ENCODE results near the gene SETX.

SETX gene

DNA sequence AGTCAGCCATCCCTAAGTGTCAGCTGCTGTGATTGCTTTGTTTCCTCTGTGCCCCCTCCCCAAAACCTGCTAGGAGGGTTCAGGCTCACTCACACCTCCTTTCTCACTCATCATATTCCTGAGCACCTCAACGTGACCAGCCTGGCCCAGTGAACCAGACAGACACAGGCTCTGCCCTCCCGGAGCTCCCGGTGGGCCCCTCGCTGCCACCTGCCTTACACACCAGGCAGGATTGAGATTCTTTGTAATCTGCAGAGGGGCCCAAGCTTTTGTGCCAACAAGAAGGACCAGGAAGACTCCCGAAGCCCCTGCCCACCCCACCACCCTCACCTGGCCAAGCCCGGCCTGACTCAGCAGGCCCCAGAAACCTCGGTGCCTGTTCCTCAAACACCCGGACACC is 105.1 kb downstream of the SETX start:
- Mint-ChIP-seq H3K4me1 (peaks cover 7% of the 10 kb centered on the region), H3K27me3 (ENCODE audit: low read depth) (peaks cover 17% of the 10 kb centered on the region), H3K27ac (no peak overlapping the region), H3K36me3 (ENCODE audit: low read depth) (no peaks in the 10 kb centered on the region), H3K4me3 (no peak overlapping the region), H3K9me3 (peaks cover 14% of the 10 kb centered on the region)
- TF ChIP-seq, protein P1, sequence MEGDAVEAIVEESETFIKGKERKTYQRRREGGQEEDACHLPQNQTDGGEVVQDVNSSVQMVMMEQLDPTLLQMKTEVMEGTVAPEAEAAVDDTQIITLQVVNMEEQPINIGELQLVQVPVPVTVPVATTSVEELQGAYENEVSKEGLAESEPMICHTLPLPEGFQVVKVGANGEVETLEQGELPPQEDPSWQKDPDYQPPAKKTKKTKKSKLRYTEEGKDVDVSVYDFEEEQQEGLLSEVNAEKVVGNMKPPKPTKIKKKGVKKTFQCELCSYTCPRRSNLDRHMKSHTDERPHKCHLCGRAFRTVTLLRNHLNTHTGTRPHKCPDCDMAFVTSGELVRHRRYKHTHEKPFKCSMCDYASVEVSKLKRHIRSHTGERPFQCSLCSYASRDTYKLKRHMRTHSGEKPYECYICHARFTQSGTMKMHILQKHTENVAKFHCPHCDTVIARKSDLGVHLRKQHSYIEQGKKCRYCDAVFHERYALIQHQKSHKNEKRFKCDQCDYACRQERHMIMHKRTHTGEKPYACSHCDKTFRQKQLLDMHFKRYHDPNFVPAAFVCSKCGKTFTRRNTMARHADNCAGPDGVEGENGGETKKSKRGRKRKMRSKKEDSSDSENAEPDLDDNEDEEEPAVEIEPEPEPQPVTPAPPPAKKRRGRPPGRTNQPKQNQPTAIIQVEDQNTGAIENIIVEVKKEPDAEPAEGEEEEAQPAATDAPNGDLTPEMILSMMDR (IDR thresholded peaks at IDR 0.05; ENCODE audit: unreplicated experiment in 3 of 3), result no peak

DNA sequence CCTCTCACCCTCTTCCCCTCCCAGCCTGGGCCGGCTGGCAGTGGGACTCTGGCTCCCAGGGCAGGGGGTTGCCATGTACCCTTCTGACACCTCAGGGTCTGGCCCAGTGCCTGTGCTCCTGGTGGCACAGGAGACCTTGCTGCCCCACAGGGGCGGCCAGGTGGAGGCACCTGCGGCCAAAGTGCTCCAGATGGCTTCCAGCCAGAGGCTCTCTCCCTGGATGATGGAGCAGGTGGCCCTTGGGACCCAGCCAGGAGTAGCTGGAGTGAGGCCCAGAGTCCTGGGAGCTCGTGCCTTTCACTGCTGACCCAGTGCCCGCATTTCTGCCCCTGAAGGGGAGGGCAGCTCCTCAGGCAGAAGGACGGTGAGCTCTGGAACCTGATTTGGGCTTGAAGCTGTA is 105.7 kb downstream of the SETX start:
- Mint-ChIP-seq H3K9me3 (peaks cover 14% of the 10 kb centered on the region), H3K36me3 (ENCODE audit: low read depth) (no peaks in the 10 kb centered on the region), H3K4me1 (peaks cover 11% of the 10 kb centered on the region), H3K4me3 (no peak overlapping the region), H3K27me3 (ENCODE audit: low read depth) (peaks cover 23% of the 10 kb centered on the region), H3K27ac (no peak overlapping the region)
- TF ChIP-seq, protein P1 (IDR thresholded peaks at IDR 0.05; ENCODE audit: unreplicated experiment in 3 of 3), result no peak

DNA sequence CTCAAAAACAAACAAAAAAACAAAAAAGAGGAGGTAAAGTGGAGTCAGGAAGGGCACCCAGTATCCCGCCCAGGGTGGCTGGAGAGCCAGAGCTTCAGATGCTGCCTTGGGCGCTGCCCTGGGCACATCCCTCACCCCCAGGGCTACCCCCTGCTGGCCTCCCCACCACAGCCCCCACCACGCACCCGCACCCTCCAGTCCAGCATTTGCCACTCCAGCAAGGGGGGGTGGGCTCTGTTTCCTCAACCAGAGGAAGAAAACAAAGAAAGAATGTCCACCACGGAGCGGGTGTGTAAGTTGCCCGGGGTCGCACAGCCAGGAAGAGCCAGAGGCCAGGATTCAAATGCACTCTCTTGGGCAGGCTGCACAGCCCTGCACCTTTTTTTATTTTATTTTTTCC is 106.8 kb downstream of the SETX start:
- TF ChIP-seq, protein P1 (IDR thresholded peaks at IDR 0.05; ENCODE audit: unreplicated experiment in 3 of 3), result no peak
- Mint-ChIP-seq H3K4me3 (no peak overlapping the region), H3K27ac (no peak overlapping the region), H3K27me3 (ENCODE audit: low read depth) (peaks cover 35% of the 10 kb centered on the region), H3K4me1 (peaks cover 11% of the 10 kb centered on the region), H3K36me3 (ENCODE audit: low read depth) (no peaks in the 10 kb centered on the region), H3K9me3 (peaks cover 14% of the 10 kb centered on the region)

DNA sequence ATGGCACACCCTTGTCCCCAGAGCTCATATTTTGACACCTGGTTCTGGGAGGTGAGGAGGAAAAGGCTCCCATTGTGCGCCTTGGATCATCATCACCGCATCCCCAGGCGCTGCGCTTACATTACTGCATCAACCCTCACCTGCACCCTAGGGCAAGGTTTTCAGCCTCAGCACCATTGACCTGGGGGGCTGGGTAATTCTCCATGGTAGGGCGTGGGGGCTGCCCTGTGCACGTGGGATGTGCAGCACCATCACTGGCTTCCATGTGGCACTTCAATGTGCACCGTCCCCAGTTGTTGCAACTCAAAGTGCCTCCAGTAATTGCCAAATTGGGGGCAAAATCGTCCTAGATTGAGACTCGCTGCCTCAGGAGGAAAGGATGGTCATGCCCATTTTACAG is 109.3 kb downstream of the SETX start:
- Mint-ChIP-seq H3K27ac (peak overlapping the region in 1 of 3 experiments; percentile 62), H3K27me3 (ENCODE audit: low read depth) (peaks cover 51% of the 10 kb centered on the region), H3K4me1 (peaks cover 16% of the 10 kb centered on the region), H3K36me3 (ENCODE audit: low read depth) (no peaks in the 10 kb centered on the region), H3K9me3 (no peaks in the 10 kb centered on the region), H3K4me3 (no peak overlapping the region)
- TF ChIP-seq, protein P1 (IDR thresholded peaks at IDR 0.05; ENCODE audit: unreplicated experiment in 3 of 3), result no peak

DNA sequence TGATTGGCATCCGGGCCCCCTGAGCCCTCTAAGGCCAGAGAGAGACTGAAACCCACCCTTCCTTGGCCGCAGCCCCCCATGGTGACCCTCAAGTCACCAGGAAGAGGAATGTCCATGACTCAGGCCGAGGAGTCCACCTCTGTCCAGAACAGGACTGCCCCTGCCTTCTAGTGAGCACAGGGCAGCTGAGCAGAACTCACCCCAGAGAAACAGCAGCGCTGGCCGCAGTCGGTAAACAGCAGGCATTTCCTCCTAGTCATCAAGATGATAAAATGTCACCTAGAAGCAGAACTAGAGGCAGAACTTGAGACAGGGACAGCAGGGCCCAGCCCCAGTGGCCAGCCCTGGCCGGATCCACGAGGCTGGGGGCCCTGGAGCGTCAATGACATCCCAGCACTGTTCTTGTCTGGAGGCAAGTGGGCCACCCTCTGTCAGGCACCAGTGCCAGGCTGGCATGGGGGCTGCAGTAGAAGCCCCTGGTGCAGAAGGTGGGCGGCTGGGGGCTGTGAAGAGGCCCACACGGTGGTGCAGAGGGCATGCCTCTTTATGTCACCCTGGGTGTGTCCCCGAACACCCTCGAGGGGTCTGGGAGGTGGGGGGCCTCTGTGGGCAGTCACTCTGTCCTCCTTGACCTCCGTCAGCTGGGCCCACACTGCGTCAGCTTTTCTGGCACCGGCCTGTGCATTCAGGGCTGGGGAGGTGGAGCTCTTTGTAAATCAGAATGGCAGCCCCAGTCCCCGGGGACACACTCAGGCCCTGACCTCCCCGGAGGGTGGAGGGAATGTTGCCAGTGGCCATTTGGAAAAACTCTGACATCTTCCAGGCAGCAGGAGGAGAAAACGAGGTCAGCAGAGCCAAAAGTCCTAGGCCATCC is 110.0 kb downstream of the SETX start:
- Mint-ChIP-seq H3K9me3 (no peaks in the 10 kb centered on the region), H3K36me3 (ENCODE audit: low read depth) (no peaks in the 10 kb centered on the region), H3K4me3 (peak overlapping the region; percentile 66 to 80 (median 68)), H3K27me3 (ENCODE audit: low read depth) (peaks cover 57% of the 10 kb centered on the region), H3K4me1 (peaks cover 16% of the 10 kb centered on the region), H3K27ac (peak overlapping the region in 1 of 3 experiments; percentile 70)
- TF ChIP-seq, protein P1 (IDR thresholded peaks at IDR 0.05; ENCODE audit: unreplicated experiment in 3 of 3), result no peak
